NT2/D1 (cell line): ENCODE results near the gene FXYD3.

Source experiments
- SUZ12 ChIP-seq: IDR thresholded peaks from 2 replicates; pipeline ENCODE4 v1.6.1; 2011; ENCODE audit not compliant: insufficient read length, insufficient read depth; ENCODE audit errors: extremely low read depth
- YY1 ChIP-seq: IDR thresholded peaks from 2 replicates; pipeline ENCODE4 v1.6.1; 2011; ENCODE audit not compliant: insufficient read length, insufficient read depth
- ZNF274 ChIP-seq: IDR thresholded peaks from 2 replicates; pipeline ENCODE4 v1.6.1; 2011; ENCODE audit warnings: mild to moderate bottlenecking, low read depth, low read length

DNA sequence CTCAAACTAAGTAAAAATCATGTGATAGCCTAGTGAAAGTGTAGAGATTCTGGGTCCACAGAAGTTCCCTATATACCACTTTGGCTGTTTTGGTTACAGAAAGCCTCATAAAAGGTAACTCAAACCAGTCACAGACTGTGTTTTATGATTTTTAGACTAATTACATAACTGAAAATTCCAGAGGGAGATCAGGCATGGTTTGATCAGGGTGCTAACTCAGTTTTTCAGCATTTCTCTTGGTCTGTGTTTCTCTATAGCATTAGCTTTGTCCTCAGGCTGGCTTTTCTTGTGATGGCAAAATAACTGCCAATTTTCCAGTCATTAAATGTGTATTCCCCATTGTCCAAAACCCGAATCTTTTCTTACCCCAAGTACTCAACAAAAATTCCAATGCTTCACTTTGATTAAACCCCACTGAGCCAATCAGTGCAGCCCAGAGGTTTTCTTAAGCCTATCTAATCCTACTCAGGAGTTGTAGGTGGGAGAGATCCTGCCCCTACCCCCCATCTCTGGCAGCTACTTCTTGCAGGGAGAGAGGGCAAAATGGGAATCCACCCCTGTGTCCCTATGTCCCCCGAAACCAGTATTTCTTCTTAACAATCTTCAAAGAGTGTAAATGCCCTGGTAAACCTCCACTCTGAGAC is 8.6 kb upstream of the FXYD3 start:
- no peak for TF ChIP-seq YY1
- no peak for TF ChIP-seq SUZ12
- TF ChIP-seq ZNF274, result no peak
